Rectal smooth muscle tissue (tissue), 1 donor: ENCODE data around the gene SLC44A4.
"Not testable (repeated sequence)": the region's sequence is repeated elsewhere in the genome, so short reads cannot be mapped to it uniquely, and the experiment has no call there.

Experiments
- H3K27ac ChIP-seq: one replicate; pipeline ENCODE4 v1.7.0; 2013; ENCODE audit warnings: low read depth, low read length, inconsistent platforms
- H3K27me3 ChIP-seq: one replicate; pipeline ENCODE4 v1.7.0; 2013; ENCODE audit warnings: low read length; ENCODE audit not compliant: control insufficient read depth, insufficient read depth
- H3K36me3 ChIP-seq: one replicate; pipeline ENCODE4 v1.7.0; 2013; ENCODE audit warnings: low read length; ENCODE audit not compliant: control insufficient read depth, insufficient read depth
- H3K4me1 ChIP-seq: one replicate; pipeline ENCODE4 v1.7.0; 2013; ENCODE audit warnings: low read length; ENCODE audit not compliant: control insufficient read depth, insufficient read depth
- H3K4me3 ChIP-seq: one replicate; pipeline ENCODE4 v1.7.0; 2013; ENCODE audit warnings: low read length
- H3K9ac ChIP-seq: one replicate; pipeline ENCODE4 v1.7.0; 2013; ENCODE audit warnings: low read length

Gene SLC44A4

DNA sequence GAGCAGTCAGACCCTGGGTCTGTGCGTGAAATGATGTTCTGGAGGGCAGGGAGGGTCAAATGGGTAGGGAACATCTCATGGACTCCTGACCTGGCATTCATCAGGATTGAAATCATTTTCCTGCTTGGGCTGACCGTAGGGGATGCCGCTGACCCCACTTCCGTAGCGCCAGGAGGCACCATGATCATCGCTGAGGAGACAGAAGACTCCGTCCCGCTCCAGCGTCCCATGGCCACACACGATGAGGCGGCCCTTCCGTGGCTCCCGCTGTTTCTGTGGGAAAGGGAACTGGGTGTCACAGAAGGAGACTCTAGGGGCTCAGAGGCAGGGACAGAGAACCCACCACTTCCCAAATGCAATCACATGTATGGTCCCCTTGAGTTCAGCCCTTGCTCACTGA lies 18.4 kb downstream of the SLC44A4 start:
- no peak overlapping the region for H3K4me3 ChIP-seq
- peaks cover 14% of the 10 kb centered on the region for H3K36me3 ChIP-seq
- H3K27me3 ChIP-seq, result no peaks in the 10 kb centered on the region
- peaks cover 5% of the 10 kb centered on the region for H3K4me1 ChIP-seq
- H3K27ac ChIP-seq, result no peak overlapping the region
- no peak overlapping the region for H3K9ac ChIP-seq

GRCh38 chr6:31859923-31860322 lies 18.9 kb downstream of the SLC44A4 start:
- H3K36me3 ChIP-seq, result peaks cover 12% of the 10 kb centered on the region

DNA sequence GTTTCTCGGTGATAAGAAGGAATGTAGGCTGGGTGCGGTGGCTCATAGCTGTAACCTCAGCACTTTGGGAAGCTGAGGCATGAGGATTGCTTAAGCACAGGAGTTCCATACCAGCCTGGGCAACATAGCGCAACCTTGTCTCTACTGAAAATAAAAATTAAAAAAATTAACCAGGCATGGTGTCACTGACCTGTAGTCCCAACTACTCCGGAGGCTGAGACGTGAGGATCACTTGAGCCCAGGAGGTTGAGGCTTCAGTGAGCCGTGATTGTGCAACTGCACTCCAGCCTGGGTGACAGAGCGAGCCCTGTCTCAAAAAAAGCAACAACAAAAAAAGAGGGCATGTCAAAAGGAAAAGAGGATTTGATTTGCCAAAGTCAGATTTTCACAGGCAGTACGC lies 20.1 kb downstream of the SLC44A4 start:
- H3K36me3 ChIP-seq, result peaks cover 12% of the 10 kb centered on the region
- H3K9ac ChIP-seq, result no peak overlapping the region
- H3K4me3 ChIP-seq, result no peak overlapping the region
- no peaks in the 10 kb centered on the region for H3K27me3 ChIP-seq
- no peak overlapping the region for H3K27ac ChIP-seq
- H3K4me1 ChIP-seq, result peaks cover 5% of the 10 kb centered on the region

More at GRCh38 chr6:31859923-31860322, 18.9 kb downstream of the SLC44A4 start:
- no peaks in the 10 kb centered on the region for H3K27me3 ChIP-seq
- peaks cover 5% of the 10 kb centered on the region for H3K4me1 ChIP-seq
- H3K4me3 ChIP-seq, result no peak overlapping the region
- no peak overlapping the region for H3K9ac ChIP-seq
- no peak overlapping the region for H3K27ac ChIP-seq

DNA sequence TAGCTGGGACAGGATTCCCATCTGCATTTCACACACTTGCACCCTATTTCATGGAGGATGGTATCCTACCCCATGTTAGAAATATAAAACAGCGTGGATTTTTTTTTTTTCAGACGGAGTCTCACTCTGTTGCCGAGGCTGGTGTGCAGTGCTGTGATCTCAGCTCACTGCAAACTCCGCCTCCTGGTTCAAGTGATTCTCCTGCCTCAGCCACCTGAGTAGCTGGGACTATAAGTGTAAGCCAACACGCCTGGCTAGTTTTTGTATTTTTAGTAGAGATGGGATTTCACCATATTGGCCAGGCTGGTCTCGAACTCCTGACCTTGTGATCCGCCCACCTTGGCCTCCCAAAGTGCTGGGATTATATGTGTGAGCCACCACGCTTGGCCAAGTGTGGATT lies 21.0 kb downstream of the SLC44A4 start:
- not testable (repeated sequence) for H3K4me1 ChIP-seq, H3K27me3 ChIP-seq, H3K27ac ChIP-seq, H3K4me3 ChIP-seq, H3K9ac ChIP-seq
- peaks cover 12% of the 10 kb centered on the region for H3K36me3 ChIP-seq

GRCh38 chr6:31851980-31852718 lies 26.6 kb downstream of the SLC44A4 start:
- H3K4me3 ChIP-seq, H3K4me1 ChIP-seq, H3K9ac ChIP-seq, H3K27me3 ChIP-seq, H3K36me3 ChIP-seq, H3K27ac ChIP-seq: not testable (repeated sequence)

- no peak overlapping the region for H3K9ac ChIP-seq
- H3K36me3 ChIP-seq, result no peaks in the 10 kb centered on the region
- H3K4me1 ChIP-seq, result no peaks in the 10 kb centered on the region
- no peak overlapping the region for H3K27ac ChIP-seq
- no peak overlapping the region for H3K4me3 ChIP-seq
- no peaks in the 10 kb centered on the region for H3K27me3 ChIP-seq
These were observed 27.3 kb downstream of the SLC44A4 start for GRCh38 chr6:31851485-31851832.

- no peak overlapping the region for H3K4me3 ChIP-seq
- H3K27ac ChIP-seq, result no peak overlapping the region
- no peaks in the 10 kb centered on the region for H3K36me3 ChIP-seq
- H3K4me1 ChIP-seq, result no peaks in the 10 kb centered on the region
- H3K27me3 ChIP-seq, result no peaks in the 10 kb centered on the region
- no peak overlapping the region for H3K9ac ChIP-seq
These were observed 27.9 kb downstream of the SLC44A4 start for GRCh38 chr6:31850765-31851484.

DNA sequence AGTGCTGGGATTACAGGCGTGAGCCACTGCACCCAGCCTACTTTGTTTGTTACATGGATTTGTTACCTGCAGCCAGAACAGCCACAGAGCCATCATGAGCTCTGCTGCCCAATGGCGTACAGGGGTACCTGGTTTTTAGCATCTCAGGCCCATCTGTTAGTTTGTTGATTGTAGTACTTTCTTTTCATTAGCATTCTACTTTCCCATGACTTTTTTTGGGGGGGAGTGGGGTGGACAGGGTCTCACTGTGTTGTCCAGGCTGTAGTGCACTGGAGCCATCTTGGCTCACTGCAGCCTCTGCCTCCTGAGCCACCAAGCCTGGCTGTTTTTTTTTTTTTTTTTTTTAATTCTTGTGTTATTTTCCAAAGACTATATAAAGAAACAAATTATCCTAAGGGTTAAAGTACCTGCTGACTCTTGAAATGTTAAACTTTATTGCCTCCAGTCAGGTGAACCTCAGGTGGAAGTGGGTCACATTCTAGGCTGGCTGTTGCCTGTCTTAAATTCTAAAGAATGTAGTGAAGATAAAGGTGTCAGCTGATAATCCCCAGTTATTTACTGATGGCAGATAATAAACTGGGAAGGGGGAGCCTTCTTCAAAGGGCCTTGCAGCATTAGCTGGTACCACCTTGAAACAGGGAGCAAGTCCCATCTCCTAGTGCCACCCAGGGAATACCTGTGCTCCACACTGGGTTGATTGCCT lies 31.4 kb downstream of the SLC44A4 start:
- Histone ChIP-seq H3K27ac (no peak overlapping the region), H3K4me3 (no peak overlapping the region), H3K9ac (no peak overlapping the region), H3K4me1 (no peaks in the 10 kb centered on the region), H3K36me3 (no peaks in the 10 kb centered on the region), H3K27me3 (no peaks in the 10 kb centered on the region)

DNA sequence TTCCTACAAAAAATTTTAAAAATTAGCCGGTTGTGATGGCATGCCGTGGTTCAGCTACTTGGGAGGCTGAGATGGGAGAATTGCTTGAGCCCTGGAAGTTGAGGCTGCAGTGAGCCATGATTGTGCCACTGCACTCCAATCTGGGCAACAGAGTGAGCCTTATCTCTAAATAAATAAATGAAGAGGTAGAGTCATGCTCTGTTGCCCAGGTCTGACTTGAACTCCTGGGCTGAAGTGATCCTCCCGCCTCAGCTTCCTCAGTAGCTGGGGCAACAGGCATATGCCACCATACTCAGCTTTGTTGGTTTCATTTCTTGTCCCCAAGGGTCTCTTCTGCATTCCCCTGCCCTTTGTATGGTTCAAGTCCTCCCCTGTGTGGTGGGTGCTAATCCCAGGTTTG lies 34.3 kb downstream of the SLC44A4 start:
- Histone ChIP-seq H3K9ac (no peak overlapping the region), H3K27me3 (no peaks in the 10 kb centered on the region), H3K4me3 (no peak overlapping the region), H3K36me3 (peaks cover 8% of the 10 kb centered on the region), H3K27ac (no peak overlapping the region), H3K4me1 (no peaks in the 10 kb centered on the region)

- Histone ChIP-seq H3K27me3 (no peaks in the 10 kb centered on the region), H3K4me1 (peaks cover 7% of the 10 kb centered on the region), H3K27ac (no peak overlapping the region), H3K9ac (no peak overlapping the region), H3K4me3 (no peak overlapping the region), H3K36me3 (peaks cover 27% of the 10 kb centered on the region)
These were observed 36.7 kb downstream of the SLC44A4 start for GRCh38 chr6:31842053-31842452.

GRCh38 chr6:31839779-31840126 lies 39.0 kb downstream of the SLC44A4 start:
- H3K27ac ChIP-seq, H3K9ac ChIP-seq, H3K27me3 ChIP-seq, H3K4me3 ChIP-seq: not testable (repeated sequence)
- Histone ChIP-seq H3K4me1 (peaks cover 19% of the 10 kb centered on the region), H3K36me3 (peaks cover 27% of the 10 kb centered on the region)

DNA sequence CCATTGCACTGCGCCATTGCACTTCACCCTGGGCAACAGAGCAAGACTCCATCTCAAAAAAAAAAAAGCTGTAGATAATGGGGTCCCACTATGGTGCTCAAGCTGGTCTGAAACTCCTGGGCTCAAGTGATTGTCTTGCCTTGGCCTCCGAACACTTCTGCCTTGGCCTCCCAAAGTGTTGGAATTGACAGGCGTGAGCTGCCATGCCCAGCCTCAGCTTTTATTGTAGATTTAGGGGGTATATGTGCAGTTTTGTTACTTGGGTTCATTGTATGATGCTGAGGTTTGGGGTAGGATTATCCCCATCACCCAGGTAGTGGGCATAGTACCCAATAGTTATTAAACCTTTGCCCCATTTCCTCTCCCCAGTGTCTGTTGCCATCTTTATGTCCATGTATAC lies 39.8 kb downstream of the SLC44A4 start:
- no peak overlapping the region for H3K4me3 ChIP-seq
- H3K4me1 ChIP-seq, result peaks cover 19% of the 10 kb centered on the region
- H3K27me3 ChIP-seq, result no peaks in the 10 kb centered on the region
- no peak overlapping the region for H3K9ac ChIP-seq
- H3K27ac ChIP-seq, result no peak overlapping the region
- H3K36me3 ChIP-seq, result peaks cover 27% of the 10 kb centered on the region
